ENCODE data around the gene CDK5R2.

Gene CDK5R2

Small RNA genes lying within 50 kb of the gene (microRNA-seq; reads per million reads assigned to microRNA genes)
- gene MIR375, result 33.5 reads per million, percentile 53 among the genes with 10 or more reads in this experiment
